ENCODE measurements around the gene SETD2. TPM values are rescaled to one million over a fixed set of nuclear protein-coding genes. Genes with fewer than 3 reads are reported as not detected.
A peak's percentile ranks its signal among the peaks of the same experiment; 100 is the strongest.

SETD2 gene
- total and polyA plus RNA-seq, 9 of the 15 experiments (the other 6 are each of a cell fraction or from before 2014, with no cell fraction given), result 8.2 to 44.0 (median 33.6) TPM

GRCh38 chr3:47164007-47164881 lies at the start of gene SETD2 (continued):
- TF ChIP-seq SRSF7 (optimal IDR thresholded peaks at IDR 0.05; ENCODE audit: low read depth, low read length) (no peak), SNRNP70 (optimal IDR thresholded peaks at IDR 0.05; ENCODE audit: low read depth, low read length) (no peak), CBFA2T3 (IDR thresholded peaks at IDR 0.05) (peak; percentile 14; the same call in 1 of the 2 replicates), PCBP1 (IDR thresholded peaks at IDR 0.05; ENCODE audit: low read depth, low read length, poor library complexity, severe bottlenecking) (peak; percentile 43), BRD4 (IDR thresholded peaks at IDR 0.05) (peak; percentile 19; the same call in 1 of the 2 replicates), NCOA4 (IDR thresholded peaks at IDR 0.05; ENCODE audit: partially characterized antibody) (no peak), RNF2 (IDR thresholded peaks at IDR 0.05) (0 out of 2 replicates have a peak, but pooled peaks have one; percentile 9), EP300 (IDR thresholded peaks at IDR 0.05; ENCODE audit: low read length) (peak; percentile 14; the same call in 1 of the 2 replicates), RBM39 (optimal IDR thresholded peaks at IDR 0.05; ENCODE audit: low read depth, low read length) (no peak), GTF2A2 (tag; IDR thresholded peaks at IDR 0.05) (no peak), RERE (CRISPR knock-in tag; IDR thresholded peaks at IDR 0.05; ENCODE audit: borderline replicate concordance) (no peak), CC2D1A (IDR thresholded peaks at IDR 0.05) (0 out of 2 replicates have a peak, but pooled peaks have one; percentile 9), NR2F6 (CRISPR knock-in tag; IDR thresholded peaks at IDR 0.05) (no peak), SNAPC5 (CRISPR knock-in tag; IDR thresholded peaks at IDR 0.05) (no peak), MXI1 (IDR thresholded peaks at IDR 0.05; ENCODE audit: low read depth, low read length) (peak; percentile 78), DEAF1 (CRISPR knock-in tag; IDR thresholded peaks at IDR 0.05) (peak; percentile 39; the same call in 1 of the 2 replicates), NCOA2 (IDR thresholded peaks at IDR 0.05; ENCODE audit: partially characterized antibody in 2 of 2) (no peak), NFIC (IDR thresholded peaks at IDR 0.05) (peak; percentile 65), YBX1 (IDR thresholded peaks at IDR 0.05) (no peak), MECOM (CRISPR knock-in tag; IDR thresholded peaks at IDR 0.05) (no peak)
- TF ChIP-seq, protein P1, sequence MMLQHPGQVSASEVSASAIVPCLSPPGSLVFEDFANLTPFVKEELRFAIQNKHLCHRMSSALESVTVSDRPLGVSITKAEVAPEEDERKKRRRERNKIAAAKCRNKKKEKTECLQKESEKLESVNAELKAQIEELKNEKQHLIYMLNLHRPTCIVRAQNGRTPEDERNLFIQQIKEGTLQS (IDR thresholded peaks at IDR 0.05), result no peak
- TF ChIP-seq, protein P1 (CRISPR knock-in tag; conservative IDR thresholded peaks at IDR 0.05), result no peak; the same call in 1 of the 2 replicates
